GM23338 (cell line): ENCODE data around the gene AGPS. TPM values are rescaled to one million over a fixed set of nuclear protein-coding genes. Genes with fewer than 3 reads are reported as not detected.
"Not testable (repeated sequence)": the region's sequence is repeated elsewhere in the genome, so short reads cannot be mapped to it uniquely, and the experiment has no call there.

Source experiments
- ATAC-seq: fragments of 200-7000 bp; cut with Tn5 transposase; 3 replicates; pipeline ENCODE4 v1.9.1; 2020
- DNase-seq: peaks from one replicate; pipeline ENCODE4 v3.0.0-alpha.2; 2015; ENCODE audit warnings: low spot score
- H2AFZ ChIP-seq: fragments of 200-600 bp; sonication (generic); 2 replicates; pipeline ENCODE4 v1.8.0; 2016; ENCODE audit warnings: antibody characterized with exemption, mild to moderate bottlenecking, moderate library complexity
- H3F3A ChIP-seq: fragments of 200-600 bp; sonication (generic); replicated peaks from 2 replicates; pipeline ENCODE4 v1.8.0; 2017; ENCODE audit warnings: antibody characterized with exemption, mixed run types, low read depth
- H3K27ac ChIP-seq: fragments of 200-600 bp; sonication (generic); 2 replicates; pipeline ENCODE4 v1.6.1; 2016; ENCODE audit warnings: low read depth
- H3K27me3 ChIP-seq: fragments of 200-600 bp; sonication (generic); 2 replicates; pipeline ENCODE4 v1.8.0; 2016; ENCODE audit warnings: mild to moderate bottlenecking, mixed run types, moderate library complexity; ENCODE audit not compliant: insufficient read depth
- H3K36me3 ChIP-seq: fragments of 200-600 bp; sonication (generic); 2 replicates; pipeline ENCODE4 v1.8.0; 2016; ENCODE audit warnings: mild to moderate bottlenecking; ENCODE audit not compliant: insufficient read depth
- H3K4me1 ChIP-seq: fragments of 200-600 bp; sonication (generic); 2 replicates; pipeline ENCODE4 v1.8.0; 2016; ENCODE audit warnings: mild to moderate bottlenecking, moderate library complexity; ENCODE audit not compliant: insufficient read depth
- H3K4me2 ChIP-seq: fragments of 200-600 bp; sonication (generic); 2 replicates; pipeline ENCODE4 v1.7.1; 2017; ENCODE audit warnings: mixed run types
- H3K4me3 ChIP-seq: fragments of 200-600 bp; sonication (generic); 2 replicates; pipeline ENCODE4 v1.6.1; 2016; ENCODE audit warnings: mixed run types
- H3K79me2 ChIP-seq: fragments of 200-600 bp; sonication (generic); replicated peaks from 2 replicates; pipeline ENCODE4 v1.8.0; 2017; ENCODE audit warnings: mild to moderate bottlenecking; ENCODE audit not compliant: insufficient read depth
- H3K9me2 ChIP-seq: fragments of 200-600 bp; sonication (generic); 2 replicates; pipeline ENCODE4 v1.8.0; 2017; ENCODE audit not compliant: insufficient read depth
- H4K20me1 ChIP-seq: fragments of 200-600 bp; sonication (generic); replicated peaks from 2 replicates; pipeline ENCODE4 v1.8.0; 2017; ENCODE audit warnings: mild to moderate bottlenecking; ENCODE audit not compliant: insufficient read depth
- H3K27ac Mint-ChIP-seq: 2 replicates; pipeline ENCODE4 v1.8.0; 2020; ENCODE audit warnings: inconsistent platforms, mild to moderate bottlenecking, moderate library complexity, mixed read lengths
- H3K27me3 Mint-ChIP-seq: 3 replicates; pipeline ENCODE4 v1.8.0; 2022; ENCODE audit warnings: low read depth, mild to moderate bottlenecking, moderate library complexity, mixed read lengths, inconsistent platforms; ENCODE audit not compliant: insufficient read depth, poor library complexity
- H3K36me3 Mint-ChIP-seq: 3 replicates; pipeline ENCODE4 v1.8.0; 2021; ENCODE audit warnings: low read depth, mild to moderate bottlenecking, inconsistent platforms, moderate library complexity, mixed read lengths
- H3K4me1 Mint-ChIP-seq: 3 replicates; pipeline ENCODE4 v1.8.0; 2020; ENCODE audit warnings: mild to moderate bottlenecking, inconsistent platforms, mixed read lengths
- H3K4me3 Mint-ChIP-seq: 3 replicates; pipeline ENCODE4 v1.8.0; 2021; ENCODE audit warnings: moderate library complexity, mild to moderate bottlenecking, inconsistent platforms, mixed read lengths
- H3K9me3 Mint-ChIP-seq: 3 replicates; pipeline ENCODE4 v1.8.0; 2020; ENCODE audit warnings: moderate library complexity, mild to moderate bottlenecking, inconsistent platforms, mixed read lengths
- CREB1 ChIP-seq: fragments of 250-450 bp; sonication (Bioruptor Pico); IDR thresholded peaks from 2 replicates; pipeline ENCODE4 v1.5.0; 2020; ENCODE audit warnings: low read depth, mild to moderate bottlenecking, moderate library complexity
- EZH2phosphoT487 ChIP-seq: fragments of 200-600 bp; sonication (generic); IDR thresholded peaks from one replicate; pipeline ENCODE4 v1.8.1; 2018; ENCODE audit warnings: antibody characterized with exemption; ENCODE audit not compliant: unreplicated experiment
- JUNB ChIP-seq: IDR thresholded peaks from one replicate; pipeline ENCODE4 v1.6.1; 2016; ENCODE audit warnings: antibody characterized with exemption; ENCODE audit not compliant: unreplicated experiment
- NANOG ChIP-seq: IDR thresholded peaks from 2 replicates; pipeline ENCODE4 v1.6.1; 2016; ENCODE audit warnings: antibody characterized with exemption, borderline replicate concordance
- ZNF114 ChIP-seq: fragments of 250-450 bp; sonication (Bioruptor Pico); IDR thresholded peaks from 2 replicates; pipeline ENCODE4 v1.5.0; 2020; ENCODE audit warnings: mild to moderate bottlenecking, moderate library complexity
- polyA plus RNA-seq: library from polyadenylated mRNA; unstranded; fragments of >200 nt; fragmentation: Nextera tagmentation; extraction: Ambion mirVana; gene quantifications from 2 replicates; pipeline ENCODE4 v1.2.1, GENCODE V29; 2016
- total RNA-seq: library from RNA; depleted of rRNA; stranded (reverse); fragments of >200 nt; shearing (Covaris generic); gene quantifications from 2 replicates; pipeline ENCODE4 v1.2.3, GENCODE V29; 2014
- TF ChIP-seq, protein P1 (sequence below): fragments of 250-450 bp; sonication (Bioruptor Pico); IDR thresholded peaks from 2 replicates; pipeline ENCODE4 v1.5.0; 2020; ENCODE audit warnings: mild to moderate bottlenecking, moderate library complexity

Gene AGPS
- total and polyA plus RNA-seq, 2 experiments from 2014 or later = 14.6 to 73.2 TPM

DNA sequence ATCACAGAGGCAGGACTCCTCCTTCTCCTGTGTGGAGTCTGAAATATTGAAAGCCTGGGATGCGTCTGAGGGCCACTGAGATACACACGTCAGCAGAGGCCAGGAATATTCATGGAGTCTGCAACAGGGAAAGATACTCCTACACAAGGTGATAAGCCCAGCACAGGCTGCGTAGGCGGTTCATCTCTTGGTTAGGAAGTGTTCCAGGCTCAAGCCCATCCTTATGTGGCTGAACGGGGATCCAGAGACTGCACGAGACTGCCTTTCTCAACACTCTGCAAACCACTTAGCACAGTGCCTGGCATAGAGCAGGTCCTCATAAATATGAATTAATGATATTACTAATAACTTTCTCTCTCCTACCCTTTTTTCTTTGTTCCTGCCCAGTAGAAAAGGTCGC, 29.2 kb upstream of the AGPS start:
- Histone ChIP-seq H3K27ac (no peak overlapping the region), H4K20me1 (no peaks in the 10 kb centered on the region), H3K4me2 (no peak overlapping the region), H3F3A (no peaks in the 10 kb centered on the region), H3K36me3 (no peaks in the 10 kb centered on the region), H3K27me3 (no peaks in the 10 kb centered on the region), H3K79me2 (no peaks in the 10 kb centered on the region), H3K4me3 (no peak overlapping the region), H2AFZ (no peak overlapping the region), H3K9me2 (no peaks in the 10 kb centered on the region), H3K4me1 (0 out of 2 replicates have a peak, but pooled peaks cover 3% of the 10 kb centered on the region)
- ATAC-seq (no peak; the same call in 2 of the 3 replicates), DNase-seq (no peak)
- Mint-ChIP-seq H3K9me3 (peaks cover 6% of the 10 kb centered on the region), H3K27me3 (peaks cover 7% of the 10 kb centered on the region), H3K27ac (no peak overlapping the region), H3K4me1 (0 out of 3 replicates have a peak, but pooled peaks cover 2% of the 10 kb centered on the region), H3K36me3 (no peaks in the 10 kb centered on the region), H3K4me3 (no peak overlapping the region)
- TF ChIP-seq ZNF114 = no peak

DNA sequence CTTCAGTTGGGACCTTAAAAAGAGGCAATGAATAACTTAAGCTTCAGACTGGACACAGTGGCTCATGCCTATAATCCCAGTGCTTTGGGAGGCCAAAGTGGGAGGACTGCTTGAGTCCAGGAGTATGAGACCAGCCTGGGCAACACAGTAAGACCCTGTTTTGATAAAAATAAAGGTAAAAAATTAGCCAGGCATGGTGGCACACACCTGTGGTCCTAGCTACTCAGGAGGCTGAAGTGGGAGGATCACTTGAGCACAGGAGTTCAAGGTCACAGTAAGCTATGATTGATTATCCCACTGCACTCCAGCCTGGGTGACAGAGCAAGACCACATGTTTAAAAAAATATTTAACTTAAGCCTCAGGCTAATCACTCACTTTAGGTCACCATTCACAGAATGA, 26.8 kb upstream of the AGPS start:
- not testable (repeated sequence) for H3K27ac ChIP-seq, H2AFZ ChIP-seq, H3K4me1 Mint-ChIP-seq, H3K36me3 ChIP-seq, H3K27me3 ChIP-seq, DNase-seq, H3K4me1 ChIP-seq, H3K4me3 ChIP-seq, H3F3A ChIP-seq, ATAC-seq, H3K79me2 ChIP-seq, H3K4me3 Mint-ChIP-seq, H4K20me1 ChIP-seq, H3K4me2 ChIP-seq, H3K9me2 ChIP-seq, H3K27ac Mint-ChIP-seq
- H3K27me3 Mint-ChIP-seq = peaks cover 11% of the 10 kb centered on the region
- H3K9me3 Mint-ChIP-seq = peaks cover 28% of the 10 kb centered on the region
- peaks cover 11% of the 10 kb centered on the region; the same call in 1 of the 3 replicates for H3K36me3 Mint-ChIP-seq

DNA sequence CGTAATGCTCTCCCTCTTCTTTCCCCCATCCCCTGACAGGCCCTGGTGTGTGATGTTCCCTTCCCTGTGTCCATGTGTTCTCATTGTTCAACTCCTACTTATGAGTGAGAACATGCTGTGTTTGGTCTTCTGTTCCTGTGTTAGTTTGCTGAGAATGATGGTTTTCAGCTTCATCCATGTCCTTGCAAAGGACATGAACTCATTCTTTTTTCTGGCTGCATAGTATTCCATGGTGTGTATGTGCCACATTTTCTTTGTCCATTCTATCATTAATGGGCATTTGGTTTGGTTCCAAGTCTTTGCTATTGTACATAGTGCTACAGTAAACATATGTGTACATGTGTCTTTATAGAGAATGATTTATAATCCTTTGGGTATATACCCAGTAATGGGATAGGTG, 24.6 kb upstream of the AGPS start:
- not testable (repeated sequence) for H3K4me2 ChIP-seq, H3F3A ChIP-seq, H3K79me2 ChIP-seq, H3K27ac Mint-ChIP-seq, DNase-seq, H3K4me1 ChIP-seq, H3K9me2 ChIP-seq, H3K4me3 Mint-ChIP-seq, H3K4me3 ChIP-seq, H3K4me1 Mint-ChIP-seq, H4K20me1 ChIP-seq, H3K27me3 ChIP-seq, ATAC-seq, H2AFZ ChIP-seq, H3K27me3 Mint-ChIP-seq, H3K27ac ChIP-seq, H3K36me3 ChIP-seq
- H3K36me3 Mint-ChIP-seq = peaks cover 31% of the 10 kb centered on the region; the same call in 2 of the 3 replicates
- peaks cover 51% of the 10 kb centered on the region for H3K9me3 Mint-ChIP-seq

DNA sequence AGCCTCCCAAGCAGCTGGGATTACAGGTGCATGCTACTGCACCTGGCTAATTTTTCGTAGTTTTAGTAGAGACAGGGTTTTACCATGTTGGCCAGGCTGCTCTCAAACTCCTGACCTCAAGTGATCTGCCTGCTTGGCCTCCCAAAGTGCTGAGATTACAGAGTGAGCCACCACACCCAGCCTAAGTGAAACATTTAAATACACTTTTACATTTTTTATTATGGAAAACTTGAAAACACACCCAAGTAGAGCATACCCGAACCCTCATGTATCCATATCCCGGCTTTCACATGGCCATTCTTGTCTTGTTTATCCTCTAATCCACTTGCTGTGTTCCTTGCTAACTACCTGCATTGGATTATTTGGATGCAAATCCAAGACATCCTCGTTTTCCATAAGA, 13.2 kb upstream of the AGPS start:
- Histone ChIP-seq H4K20me1 (no peaks in the 10 kb centered on the region), H3K9me2 (no peaks in the 10 kb centered on the region), H3K79me2 (no peaks in the 10 kb centered on the region), H3K4me3 (no peak overlapping the region), H3F3A (no peaks in the 10 kb centered on the region), H3K4me1 (peaks cover 1% of the 10 kb centered on the region; the same call in 1 of the 2 replicates), H3K27ac (no peak overlapping the region), H2AFZ (no peak overlapping the region), H3K4me2 (no peak overlapping the region), H3K36me3 (no peaks in the 10 kb centered on the region), H3K27me3 (no peaks in the 10 kb centered on the region)
- H3K27ac Mint-ChIP-seq = no peak overlapping the region
- peaks cover 7% of the 10 kb centered on the region for H3K4me1 Mint-ChIP-seq
- TF ChIP-seq EZH2phosphoT487 = no peak
- TF ChIP-seq JUNB = no peak
- no peak for TF ChIP-seq CREB1 (CRISPR knock-in tag)
- TF ChIP-seq, protein P1, sequence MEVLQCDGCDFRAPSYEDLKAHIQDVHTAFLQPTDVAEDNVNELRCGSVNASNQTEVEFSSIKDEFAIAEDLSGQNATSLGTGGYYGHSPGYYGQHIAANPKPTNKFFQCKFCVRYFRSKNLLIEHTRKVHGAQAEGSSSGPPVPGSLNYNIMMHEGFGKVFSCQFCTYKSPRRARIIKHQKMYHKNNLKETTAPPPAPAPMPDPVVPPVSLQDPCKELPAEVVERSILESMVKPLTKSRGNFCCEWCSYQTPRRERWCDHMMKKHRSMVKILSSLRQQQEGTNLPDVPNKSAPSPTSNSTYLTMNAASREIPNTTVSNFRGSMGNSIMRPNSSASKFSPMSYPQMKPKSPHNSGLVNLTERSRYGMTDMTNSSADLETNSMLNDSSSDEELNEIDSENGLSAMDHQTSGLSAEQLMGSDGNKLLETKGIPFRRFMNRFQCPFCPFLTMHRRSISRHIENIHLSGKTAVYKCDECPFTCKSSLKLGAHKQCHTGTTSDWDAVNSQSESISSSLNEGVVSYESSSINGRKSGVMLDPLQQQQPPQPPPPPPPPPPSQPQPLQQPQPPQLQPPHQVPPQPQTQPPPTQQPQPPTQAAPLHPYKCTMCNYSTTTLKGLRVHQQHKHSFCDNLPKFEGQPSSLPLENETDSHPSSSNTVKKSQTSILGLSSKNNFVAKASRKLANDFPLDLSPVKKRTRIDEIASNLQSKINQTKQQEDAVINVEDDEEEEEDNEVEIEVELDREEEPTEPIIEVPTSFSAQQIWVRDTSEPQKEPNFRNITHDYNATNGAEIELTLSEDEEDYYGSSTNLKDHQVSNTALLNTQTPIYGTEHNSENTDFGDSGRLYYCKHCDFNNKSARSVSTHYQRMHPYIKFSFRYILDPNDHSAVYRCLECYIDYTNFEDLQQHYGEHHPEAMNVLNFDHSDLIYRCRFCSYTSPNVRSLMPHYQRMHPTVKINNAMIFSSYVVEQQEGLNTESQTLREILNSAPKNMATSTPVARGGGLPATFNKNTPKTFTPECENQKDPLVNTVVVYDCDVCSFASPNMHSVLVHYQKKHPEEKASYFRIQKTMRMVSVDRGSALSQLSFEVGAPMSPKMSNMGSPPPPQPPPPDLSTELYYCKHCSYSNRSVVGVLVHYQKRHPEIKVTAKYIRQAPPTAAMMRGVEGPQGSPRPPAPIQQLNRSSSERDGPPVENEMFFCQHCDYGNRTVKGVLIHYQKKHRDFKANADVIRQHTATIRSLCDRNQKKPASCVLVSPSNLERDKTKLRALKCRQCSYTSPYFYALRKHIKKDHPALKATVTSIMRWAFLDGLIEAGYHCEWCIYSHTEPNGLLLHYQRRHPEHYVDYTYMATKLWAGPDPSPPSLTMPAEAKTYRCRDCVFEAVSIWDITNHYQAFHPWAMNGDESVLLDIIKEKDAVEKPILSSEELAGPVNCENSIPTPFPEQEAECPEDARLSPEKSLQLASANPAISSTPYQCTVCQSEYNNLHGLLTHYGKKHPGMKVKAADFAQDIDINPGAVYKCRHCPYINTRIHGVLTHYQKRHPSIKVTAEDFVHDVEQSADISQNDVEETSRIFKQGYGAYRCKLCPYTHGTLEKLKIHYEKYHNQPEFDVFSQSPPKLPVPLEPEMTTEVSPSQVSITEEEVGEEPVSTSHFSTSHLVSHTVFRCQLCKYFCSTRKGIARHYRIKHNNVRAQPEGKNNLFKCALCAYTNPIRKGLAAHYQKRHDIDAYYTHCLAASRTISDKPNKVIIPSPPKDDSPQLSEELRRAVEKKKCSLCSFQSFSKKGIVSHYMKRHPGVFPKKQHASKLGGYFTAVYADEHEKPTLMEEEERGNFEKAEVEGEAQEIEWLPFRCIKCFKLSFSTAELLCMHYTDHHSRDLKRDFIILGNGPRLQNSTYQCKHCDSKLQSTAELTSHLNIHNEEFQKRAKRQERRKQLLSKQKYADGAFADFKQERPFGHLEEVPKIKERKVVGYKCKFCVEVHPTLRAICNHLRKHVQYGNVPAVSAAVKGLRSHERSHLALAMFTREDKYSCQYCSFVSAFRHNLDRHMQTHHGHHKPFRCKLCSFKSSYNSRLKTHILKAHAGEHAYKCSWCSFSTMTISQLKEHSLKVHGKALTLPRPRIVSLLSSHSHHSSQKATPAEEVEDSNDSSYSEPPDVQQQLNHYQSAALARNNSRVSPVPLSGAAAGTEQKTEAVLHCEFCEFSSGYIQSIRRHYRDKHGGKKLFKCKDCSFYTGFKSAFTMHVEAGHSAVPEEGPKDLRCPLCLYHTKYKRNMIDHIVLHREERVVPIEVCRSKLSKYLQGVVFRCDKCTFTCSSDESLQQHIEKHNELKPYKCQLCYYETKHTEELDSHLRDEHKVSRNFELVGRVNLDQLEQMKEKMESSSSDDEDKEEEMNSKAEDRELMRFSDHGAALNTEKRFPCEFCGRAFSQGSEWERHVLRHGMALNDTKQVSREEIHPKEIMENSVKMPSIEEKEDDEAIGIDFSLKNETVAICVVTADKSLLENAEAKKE = no peak
- no peak for TF ChIP-seq NANOG
- no peak for TF ChIP-seq ZNF114
- no peaks in the 10 kb centered on the region; the same call in 2 of the 3 replicates for H3K9me3 Mint-ChIP-seq
- ATAC-seq (no peak), DNase-seq (no peak)
- H3K4me3 Mint-ChIP-seq = no peak overlapping the region
- peaks cover 3% of the 10 kb centered on the region for H3K27me3 Mint-ChIP-seq
- no peaks in the 10 kb centered on the region for H3K36me3 Mint-ChIP-seq
